ENCODE results near the gene LIMK2.

DNA sequence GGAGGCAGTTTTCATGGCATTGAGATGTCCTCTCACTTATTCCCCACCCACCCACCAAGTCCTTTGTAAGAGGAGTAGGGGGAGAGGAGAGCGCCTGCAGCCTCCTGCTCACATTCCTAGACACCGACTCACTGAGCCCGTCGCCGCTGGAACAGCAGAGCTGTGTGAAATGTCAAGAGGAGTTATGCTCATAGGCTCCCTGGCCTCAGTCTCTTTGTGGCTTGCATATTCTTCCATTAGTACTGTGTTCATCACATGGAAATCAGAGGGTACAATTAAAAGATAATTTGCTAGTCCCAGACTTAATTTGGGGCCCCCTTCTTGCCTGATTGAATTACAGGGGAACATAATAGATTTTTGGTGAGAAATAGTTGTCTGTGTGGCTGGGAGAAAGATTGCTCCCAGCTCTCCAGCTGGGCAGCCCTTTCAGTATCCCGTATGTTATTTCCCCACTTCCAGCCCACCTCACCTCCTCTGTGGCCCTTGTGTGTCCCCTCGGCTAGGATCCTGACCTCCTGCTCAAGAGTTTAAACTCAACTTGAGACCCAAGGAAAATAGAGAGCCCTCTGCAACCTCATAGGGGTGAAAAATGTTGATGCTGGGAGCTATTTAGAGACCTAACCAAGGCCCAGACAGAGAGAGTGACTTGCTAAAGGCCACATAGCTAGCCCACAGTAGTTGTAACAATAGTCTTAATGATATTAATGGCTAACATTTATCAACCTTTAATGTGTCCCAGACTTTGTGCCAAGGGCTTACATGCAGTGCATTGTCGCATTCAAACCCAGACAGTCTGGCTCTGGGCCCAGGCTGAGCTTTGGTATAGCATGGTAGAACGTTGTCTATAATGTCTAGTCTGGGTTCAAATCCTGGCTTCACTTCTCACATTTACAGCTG is 32.2 kb downstream of the LIMK2 start:
- TF ChIP-seq, protein P1, sequence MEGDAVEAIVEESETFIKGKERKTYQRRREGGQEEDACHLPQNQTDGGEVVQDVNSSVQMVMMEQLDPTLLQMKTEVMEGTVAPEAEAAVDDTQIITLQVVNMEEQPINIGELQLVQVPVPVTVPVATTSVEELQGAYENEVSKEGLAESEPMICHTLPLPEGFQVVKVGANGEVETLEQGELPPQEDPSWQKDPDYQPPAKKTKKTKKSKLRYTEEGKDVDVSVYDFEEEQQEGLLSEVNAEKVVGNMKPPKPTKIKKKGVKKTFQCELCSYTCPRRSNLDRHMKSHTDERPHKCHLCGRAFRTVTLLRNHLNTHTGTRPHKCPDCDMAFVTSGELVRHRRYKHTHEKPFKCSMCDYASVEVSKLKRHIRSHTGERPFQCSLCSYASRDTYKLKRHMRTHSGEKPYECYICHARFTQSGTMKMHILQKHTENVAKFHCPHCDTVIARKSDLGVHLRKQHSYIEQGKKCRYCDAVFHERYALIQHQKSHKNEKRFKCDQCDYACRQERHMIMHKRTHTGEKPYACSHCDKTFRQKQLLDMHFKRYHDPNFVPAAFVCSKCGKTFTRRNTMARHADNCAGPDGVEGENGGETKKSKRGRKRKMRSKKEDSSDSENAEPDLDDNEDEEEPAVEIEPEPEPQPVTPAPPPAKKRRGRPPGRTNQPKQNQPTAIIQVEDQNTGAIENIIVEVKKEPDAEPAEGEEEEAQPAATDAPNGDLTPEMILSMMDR (IDR thresholded peaks at IDR 0.05; ENCODE audit: low read depth, low read length) = no peak
- no peak for TF ChIP-seq EZH2phosphoT487 (IDR thresholded peaks at IDR 0.05; ENCODE audit: low read depth)
